Sigmoid colon (tissue), 4 donors: ENCODE results near the gene PTH.

Source experiments
- POLR2A ChIP-seq, 2 donors: fragments of 450-650 bp; IDR thresholded peaks; one replicate each; pipeline ENCODE4 v1.6.1; 2016; ENCODE audit warnings: antibody characterized with exemption in 2 of 2, mild to moderate bottlenecking in 2 of 2, moderate library complexity in 2 of 2
- POLR2AphosphoS5 ChIP-seq, 4 donors: sonication (generic); formaldehyde crosslinking; IDR thresholded peaks; one replicate each; pipeline ENCODE4 v1.6.1; 2017; ENCODE audit warnings: antibody characterized with exemption in 4 of 4
- TF ChIP-seq, protein P1 (sequence below), 4 experiments: fragments of 450-650 bp in 3 of 4; fragments of 200-600 bp in 1 of 4; IDR thresholded peaks; one replicate each; pipeline ENCODE4 v1.5.1; 2016 to 2019; ENCODE audit warnings: antibody characterized with exemption in 4 of 4, mild to moderate bottlenecking in 3 of 4, moderate library complexity in 2 of 4

GRCh38 chr11:13503393-13503792, 7.6 kb upstream of the PTH start:
- TF ChIP-seq, protein P1, sequence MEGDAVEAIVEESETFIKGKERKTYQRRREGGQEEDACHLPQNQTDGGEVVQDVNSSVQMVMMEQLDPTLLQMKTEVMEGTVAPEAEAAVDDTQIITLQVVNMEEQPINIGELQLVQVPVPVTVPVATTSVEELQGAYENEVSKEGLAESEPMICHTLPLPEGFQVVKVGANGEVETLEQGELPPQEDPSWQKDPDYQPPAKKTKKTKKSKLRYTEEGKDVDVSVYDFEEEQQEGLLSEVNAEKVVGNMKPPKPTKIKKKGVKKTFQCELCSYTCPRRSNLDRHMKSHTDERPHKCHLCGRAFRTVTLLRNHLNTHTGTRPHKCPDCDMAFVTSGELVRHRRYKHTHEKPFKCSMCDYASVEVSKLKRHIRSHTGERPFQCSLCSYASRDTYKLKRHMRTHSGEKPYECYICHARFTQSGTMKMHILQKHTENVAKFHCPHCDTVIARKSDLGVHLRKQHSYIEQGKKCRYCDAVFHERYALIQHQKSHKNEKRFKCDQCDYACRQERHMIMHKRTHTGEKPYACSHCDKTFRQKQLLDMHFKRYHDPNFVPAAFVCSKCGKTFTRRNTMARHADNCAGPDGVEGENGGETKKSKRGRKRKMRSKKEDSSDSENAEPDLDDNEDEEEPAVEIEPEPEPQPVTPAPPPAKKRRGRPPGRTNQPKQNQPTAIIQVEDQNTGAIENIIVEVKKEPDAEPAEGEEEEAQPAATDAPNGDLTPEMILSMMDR (IDR thresholded peaks at IDR 0.05) = no peak
- no peak for TF ChIP-seq POLR2A (IDR thresholded peaks at IDR 0.05)
- no peak for TF ChIP-seq POLR2AphosphoS5 (IDR thresholded peaks at IDR 0.05)
